ENCODE measurements around the gene AHRR.
"Not testable (repeated sequence)": the region's sequence is repeated elsewhere in the genome, so short reads cannot be mapped to it uniquely, and the experiment has no call there.

The AHRR gene

DNA sequence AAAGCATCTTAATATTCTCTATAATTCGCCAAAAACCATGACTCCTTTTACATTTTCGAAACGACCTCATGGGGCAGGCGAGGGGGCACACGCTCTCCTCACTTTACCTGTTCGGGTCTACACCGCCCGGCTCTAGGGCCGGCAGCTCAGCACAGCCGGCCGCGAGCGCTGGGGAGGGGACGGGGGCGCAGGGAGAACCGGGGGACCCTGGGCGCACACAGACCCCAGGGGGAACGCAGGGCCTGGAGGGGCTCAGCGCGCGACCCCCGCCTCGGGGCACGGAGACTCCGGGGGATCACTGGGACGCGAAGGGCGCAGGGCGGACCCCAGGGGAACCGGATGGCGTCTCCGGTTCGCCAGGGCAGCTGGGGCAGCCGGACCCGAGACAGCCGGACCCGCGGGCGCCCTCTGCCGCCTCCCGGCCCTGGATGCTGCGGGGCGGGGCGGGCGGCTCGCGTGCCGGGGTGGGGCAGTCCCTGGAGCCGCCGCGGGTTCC, at the start of gene AHRR:
TSS of gene AHRR (plus strand) at position 485 of the 496 bp plus-strand sequence. CDS start 22,189 bp downstream, outside the sequence.
- DNase-seq: peak; percentile 80

DNA sequence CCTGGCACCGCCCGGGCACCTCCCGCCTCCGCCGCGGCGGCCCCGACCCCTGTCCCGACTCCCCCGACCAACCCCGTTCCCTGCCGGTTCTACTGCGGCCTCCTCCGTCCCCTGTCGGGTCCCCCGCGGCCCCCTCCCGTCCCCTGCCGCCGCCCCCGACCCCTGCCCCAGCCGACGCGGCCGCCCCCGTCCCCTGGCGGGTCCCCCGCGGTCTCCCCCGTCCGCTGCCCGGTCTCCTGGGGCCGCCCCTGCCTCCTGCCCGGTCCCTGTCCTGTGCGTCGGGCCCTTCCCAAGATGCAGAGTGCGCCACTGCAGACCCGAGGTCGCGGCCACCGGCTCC, 49.7 kb upstream of the AHRR start:
- DNase-seq: not testable (repeated sequence)

DNA sequence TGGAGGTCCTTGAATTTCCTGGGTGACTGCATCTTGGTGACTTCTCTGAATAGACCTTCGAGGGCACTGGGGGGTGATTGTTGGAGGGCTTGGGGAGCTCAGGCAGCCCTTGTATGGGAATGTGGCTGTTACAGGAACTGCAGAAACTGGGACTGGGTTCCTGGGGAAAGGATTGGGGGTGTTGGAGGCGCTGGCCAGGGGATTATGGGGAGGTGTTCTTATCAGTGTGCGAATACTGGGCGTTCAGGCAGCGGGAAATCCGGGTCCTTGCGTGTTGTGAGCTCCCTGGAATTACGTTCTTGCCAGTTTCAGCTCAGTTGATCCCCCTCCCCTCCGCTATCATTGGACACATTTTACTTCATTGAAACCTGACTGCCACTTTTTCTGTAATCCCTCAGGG, 48.4 kb upstream of the AHRR start:
- not testable (repeated sequence) for DNase-seq

DNA sequence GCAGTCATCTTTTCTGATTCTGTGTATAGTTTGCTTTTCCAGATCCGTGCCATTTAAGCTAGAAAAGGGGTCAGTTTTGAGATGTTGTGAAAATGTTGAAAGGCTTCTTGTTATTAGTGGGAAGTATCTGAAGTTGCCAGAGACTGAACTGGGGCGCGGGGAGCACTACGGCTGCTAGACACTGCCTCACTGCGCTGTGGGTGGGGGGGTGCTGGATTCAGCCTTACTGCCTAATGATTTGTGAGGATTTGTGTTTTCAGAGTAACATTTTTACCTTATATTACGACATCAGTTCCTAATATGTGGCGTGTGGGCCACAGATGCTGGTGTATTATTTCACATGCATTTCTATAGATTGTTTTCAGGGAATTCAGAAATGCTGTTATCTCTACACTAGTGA, 48.0 kb upstream of the AHRR start:
- DNase-seq: not testable (repeated sequence)

- DNase-seq: not testable (repeated sequence)
These were observed 47.2 kb upstream of the AHRR start for GRCh38 chr5:274346-274745.

- no peak for DNase-seq
These were observed 42.9 kb upstream of the AHRR start for GRCh38 chr5:278646-279045.

GRCh38 chr5:279051-279665, 42.4 kb upstream of the AHRR start:
- DNase-seq: not testable (repeated sequence)

DNA sequence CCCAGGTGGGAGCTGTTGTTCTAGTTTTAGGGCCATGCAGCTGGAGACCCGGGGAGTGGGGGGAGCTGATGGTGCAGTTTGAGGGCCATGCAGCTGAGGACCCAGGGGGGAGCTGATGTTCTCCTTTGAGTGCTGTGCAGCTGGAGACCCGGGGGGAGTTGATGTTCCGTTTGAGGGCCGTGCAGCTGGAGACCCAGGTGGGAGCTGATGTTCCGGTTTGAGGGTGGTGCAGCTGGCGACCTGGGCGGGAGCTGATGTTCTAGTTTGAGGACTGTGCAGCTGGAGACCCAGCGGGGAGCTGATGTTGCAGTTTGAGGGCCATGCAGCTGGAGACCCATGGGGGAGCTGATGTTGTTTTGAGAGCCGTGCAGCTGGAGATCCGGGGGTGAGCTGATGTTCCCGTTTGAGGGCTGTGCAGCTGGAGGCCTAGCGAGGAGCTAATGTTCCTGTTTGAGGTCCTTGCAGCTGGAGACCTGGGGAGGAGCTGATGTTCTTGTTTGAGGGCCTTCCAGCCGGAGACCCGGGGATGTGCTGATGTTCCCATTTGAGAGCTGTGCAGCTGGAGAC, 35.4 kb upstream of the AHRR start:
- DNase-seq: no peak

GRCh38 chr5:290200-290599, 31.3 kb upstream of the AHRR start:
- not testable (repeated sequence) for DNase-seq

DNA sequence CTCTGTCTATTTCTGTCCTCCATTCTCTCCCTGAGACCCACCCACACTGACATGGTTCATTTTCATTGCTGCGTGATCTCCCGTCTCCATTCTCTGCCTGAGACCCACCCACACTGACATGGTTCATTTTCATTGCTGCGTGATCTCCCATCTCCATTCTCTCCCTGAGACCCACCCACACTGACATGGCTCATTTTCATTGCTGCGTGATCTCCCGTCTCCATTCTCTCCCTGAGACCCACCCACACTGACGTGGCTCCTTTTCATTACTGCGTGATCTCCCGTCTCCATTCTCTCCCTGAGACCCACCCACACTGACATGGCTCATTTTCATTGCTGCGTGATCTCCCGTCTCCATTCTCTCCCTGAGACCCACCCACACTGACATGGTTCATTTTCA, 30.2 kb upstream of the AHRR start:
- DNase-seq: not testable (repeated sequence)

- not testable (repeated sequence) for DNase-seq
These were observed 26.7 kb upstream of the AHRR start for GRCh38 chr5:294788-295187.

DNA sequence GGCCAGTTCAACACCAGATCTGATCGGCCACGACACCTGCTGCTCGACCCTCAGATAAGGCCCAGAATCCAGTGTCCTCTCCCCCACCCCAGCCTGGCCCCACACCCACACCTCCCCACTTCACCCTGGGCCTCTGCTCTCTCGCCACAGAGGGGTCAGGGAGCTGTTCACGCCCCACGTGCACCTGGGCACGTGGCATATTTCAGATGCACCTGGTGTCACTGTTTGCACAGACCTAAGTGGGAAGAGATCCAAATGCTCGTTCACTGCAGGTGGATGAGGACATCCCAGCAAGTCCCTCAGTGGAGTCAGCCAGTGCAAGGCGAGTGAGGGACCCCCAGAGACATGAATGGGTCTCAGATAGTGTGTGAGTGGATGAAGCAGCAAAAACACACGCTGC, 25.3 kb upstream of the AHRR start:
- peak; percentile 44 for DNase-seq

- DNase-seq: not testable (repeated sequence)
These were observed 24.6 kb upstream of the AHRR start for GRCh38 chr5:296954-297353.

DNA sequence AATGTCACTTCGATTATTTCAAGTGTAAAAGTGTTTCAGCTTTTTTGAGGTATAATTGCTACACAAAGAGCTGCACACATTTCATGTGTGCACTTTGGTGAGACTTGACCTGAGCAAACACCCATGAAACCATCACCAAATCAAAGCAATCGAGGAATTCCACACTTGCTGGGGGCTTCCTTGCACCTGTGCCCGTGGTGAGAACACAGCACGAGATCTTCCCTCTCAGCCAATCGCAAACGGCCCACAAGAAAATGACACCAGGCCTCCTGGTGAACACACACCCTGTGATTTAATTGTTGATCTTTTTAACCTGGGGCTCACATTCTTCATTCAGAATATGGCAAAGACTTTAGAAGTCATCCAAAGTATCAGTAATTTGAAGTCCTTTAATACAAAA, 24.1 kb upstream of the AHRR start:
- not testable (repeated sequence) for DNase-seq

GRCh38 chr5:297991-298736, 23.4 kb upstream of the AHRR start:
- DNase-seq: not testable (repeated sequence)

GRCh38 chr5:298737-299125, 22.8 kb upstream of the AHRR start:
- no peak for DNase-seq

- not testable (repeated sequence) for DNase-seq
These were observed 21.6 kb upstream of the AHRR start for GRCh38 chr5:299921-300320.

GRCh38 chr5:300691-301435, 20.7 kb upstream of the AHRR start:
- not testable (repeated sequence) for DNase-seq

GRCh38 chr5:302416-302815, 19.1 kb upstream of the AHRR start:
- DNase-seq: peak; percentile 95

DNA sequence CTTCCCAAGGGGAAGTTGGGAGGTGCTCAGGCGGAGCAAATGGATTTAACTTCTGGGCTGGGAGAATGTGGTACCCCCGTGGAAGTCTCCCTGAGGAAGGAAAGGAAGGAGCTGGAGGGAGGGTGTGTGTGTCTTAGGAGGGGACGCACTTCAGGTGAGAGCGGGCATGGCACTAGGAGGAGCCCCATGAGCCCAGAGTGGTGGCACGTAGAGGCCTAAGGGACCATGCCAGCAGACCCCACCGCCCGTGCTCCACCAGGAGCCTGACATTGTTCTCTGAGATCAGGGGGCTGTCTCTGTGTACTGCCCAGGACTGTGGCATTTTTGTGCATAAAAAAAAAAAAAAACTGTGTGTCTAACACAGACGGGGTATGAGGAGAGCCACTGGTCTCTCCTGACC, 18.5 kb upstream of the AHRR start:
- no peak for DNase-seq

DNA sequence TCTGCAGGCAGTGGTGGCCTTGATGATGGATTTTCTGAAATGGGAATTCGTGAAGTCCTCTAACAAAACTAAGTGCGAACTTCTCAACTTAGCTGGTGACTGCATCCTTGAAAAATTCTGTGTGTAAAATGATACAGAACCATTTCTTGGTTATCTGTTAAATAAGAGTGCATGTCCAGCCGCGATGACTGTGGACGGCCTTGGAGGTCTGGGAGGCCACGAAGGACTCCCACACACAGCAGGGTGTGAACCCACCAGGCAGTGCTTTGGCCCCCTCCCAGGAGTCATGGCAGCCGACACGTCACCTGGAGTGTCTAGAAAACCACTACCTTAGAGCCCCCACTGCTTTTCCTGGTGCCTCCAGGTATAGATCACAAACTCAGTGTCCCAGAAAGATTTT, 17.8 kb upstream of the AHRR start:
- not testable (repeated sequence) for DNase-seq

- DNase-seq: peak; percentile 70
These were observed 16.5 kb upstream of the AHRR start for GRCh38 chr5:305050-305449.

DNA sequence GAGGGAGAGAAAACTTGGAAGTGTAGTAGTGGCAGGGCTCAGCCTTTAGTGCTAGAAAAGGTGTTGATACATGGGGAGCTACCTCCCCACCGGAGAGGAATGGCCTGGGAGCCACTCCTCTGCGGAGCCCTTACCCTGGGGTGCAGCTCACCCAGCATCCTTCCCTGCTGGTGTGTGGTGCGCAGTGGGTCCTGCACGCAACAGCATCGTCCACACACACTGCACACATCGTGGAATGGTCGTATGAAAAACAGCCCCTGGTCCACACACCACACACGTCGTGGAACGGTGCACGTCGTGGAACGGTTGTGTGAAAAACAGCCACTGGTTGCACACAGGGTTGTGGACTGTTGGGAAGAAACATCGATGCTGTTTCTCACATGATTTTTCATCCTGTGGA, 16.1 kb upstream of the AHRR start:
- DNase-seq: no peak

Measured in NCI-H510A (cell line).